Measurements from ENCODE around the gene STRADA.

DNA sequence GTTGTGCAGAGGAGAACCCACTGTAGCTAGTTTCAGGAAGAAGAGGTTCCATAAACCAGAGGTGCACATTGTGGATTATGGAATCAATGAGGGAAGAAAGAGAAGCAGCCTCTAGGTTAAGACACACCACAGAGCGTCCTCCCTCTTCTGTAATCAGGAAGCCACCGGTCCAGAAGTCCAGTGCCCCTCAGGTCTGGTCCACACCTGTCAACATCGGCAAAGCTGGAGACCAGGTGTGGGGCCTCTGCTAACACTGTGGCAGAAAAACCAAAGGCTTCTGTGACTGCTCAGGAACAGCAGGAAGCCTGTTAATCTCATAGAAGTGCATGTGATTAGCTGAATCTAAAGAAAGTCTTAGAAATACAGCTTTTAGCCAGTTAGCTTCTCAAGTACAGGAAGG, 65.0 kb downstream of the STRADA start:
- TF ChIP-seq, protein P1, sequence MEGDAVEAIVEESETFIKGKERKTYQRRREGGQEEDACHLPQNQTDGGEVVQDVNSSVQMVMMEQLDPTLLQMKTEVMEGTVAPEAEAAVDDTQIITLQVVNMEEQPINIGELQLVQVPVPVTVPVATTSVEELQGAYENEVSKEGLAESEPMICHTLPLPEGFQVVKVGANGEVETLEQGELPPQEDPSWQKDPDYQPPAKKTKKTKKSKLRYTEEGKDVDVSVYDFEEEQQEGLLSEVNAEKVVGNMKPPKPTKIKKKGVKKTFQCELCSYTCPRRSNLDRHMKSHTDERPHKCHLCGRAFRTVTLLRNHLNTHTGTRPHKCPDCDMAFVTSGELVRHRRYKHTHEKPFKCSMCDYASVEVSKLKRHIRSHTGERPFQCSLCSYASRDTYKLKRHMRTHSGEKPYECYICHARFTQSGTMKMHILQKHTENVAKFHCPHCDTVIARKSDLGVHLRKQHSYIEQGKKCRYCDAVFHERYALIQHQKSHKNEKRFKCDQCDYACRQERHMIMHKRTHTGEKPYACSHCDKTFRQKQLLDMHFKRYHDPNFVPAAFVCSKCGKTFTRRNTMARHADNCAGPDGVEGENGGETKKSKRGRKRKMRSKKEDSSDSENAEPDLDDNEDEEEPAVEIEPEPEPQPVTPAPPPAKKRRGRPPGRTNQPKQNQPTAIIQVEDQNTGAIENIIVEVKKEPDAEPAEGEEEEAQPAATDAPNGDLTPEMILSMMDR (conservative IDR thresholded peaks at IDR 0.05; ENCODE audit: low read depth, low read length) = no peak
- TF ChIP-seq EZH2 (IDR thresholded peaks at IDR 0.05; ENCODE audit: borderline replicate concordance, low read depth, low read length, poor library complexity, severe bottlenecking) = no peak
